GM12873 (cell line): ENCODE data around the gene NT5C3B.

Source experiments
- TF ChIP-seq, protein P1 (sequence below): IDR thresholded peaks from 2 replicates; pipeline ENCODE4 v1.5.1; 2012; ENCODE audit warnings: low read depth, mild to moderate bottlenecking, moderate library complexity, low read length, control low read depth; ENCODE audit not compliant: insufficient read depth; ENCODE audit errors: missing control alignments

Gene NT5C3B

DNA sequence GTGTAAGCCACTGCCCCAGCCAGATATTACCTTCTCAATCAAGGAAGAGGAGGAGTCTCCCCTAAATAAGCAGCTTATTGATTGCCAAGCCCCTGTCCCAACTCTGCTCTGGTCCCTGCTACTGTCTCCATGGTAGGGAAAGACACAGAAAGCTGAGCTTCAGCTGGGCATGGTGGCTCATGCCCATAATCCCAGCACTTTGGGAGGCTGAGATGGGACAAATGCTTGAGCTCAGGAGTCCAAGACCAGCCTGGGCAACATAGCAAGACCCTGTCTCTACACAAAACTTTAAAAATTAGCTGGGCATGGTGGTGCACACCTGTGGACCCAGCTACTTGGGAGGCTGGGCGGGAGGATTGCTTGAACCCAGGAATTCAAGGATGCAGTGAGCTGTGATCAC lies 56.1 kb downstream of the NT5C3B start:
- TF ChIP-seq, protein P1, sequence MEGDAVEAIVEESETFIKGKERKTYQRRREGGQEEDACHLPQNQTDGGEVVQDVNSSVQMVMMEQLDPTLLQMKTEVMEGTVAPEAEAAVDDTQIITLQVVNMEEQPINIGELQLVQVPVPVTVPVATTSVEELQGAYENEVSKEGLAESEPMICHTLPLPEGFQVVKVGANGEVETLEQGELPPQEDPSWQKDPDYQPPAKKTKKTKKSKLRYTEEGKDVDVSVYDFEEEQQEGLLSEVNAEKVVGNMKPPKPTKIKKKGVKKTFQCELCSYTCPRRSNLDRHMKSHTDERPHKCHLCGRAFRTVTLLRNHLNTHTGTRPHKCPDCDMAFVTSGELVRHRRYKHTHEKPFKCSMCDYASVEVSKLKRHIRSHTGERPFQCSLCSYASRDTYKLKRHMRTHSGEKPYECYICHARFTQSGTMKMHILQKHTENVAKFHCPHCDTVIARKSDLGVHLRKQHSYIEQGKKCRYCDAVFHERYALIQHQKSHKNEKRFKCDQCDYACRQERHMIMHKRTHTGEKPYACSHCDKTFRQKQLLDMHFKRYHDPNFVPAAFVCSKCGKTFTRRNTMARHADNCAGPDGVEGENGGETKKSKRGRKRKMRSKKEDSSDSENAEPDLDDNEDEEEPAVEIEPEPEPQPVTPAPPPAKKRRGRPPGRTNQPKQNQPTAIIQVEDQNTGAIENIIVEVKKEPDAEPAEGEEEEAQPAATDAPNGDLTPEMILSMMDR, result no peak

DNA sequence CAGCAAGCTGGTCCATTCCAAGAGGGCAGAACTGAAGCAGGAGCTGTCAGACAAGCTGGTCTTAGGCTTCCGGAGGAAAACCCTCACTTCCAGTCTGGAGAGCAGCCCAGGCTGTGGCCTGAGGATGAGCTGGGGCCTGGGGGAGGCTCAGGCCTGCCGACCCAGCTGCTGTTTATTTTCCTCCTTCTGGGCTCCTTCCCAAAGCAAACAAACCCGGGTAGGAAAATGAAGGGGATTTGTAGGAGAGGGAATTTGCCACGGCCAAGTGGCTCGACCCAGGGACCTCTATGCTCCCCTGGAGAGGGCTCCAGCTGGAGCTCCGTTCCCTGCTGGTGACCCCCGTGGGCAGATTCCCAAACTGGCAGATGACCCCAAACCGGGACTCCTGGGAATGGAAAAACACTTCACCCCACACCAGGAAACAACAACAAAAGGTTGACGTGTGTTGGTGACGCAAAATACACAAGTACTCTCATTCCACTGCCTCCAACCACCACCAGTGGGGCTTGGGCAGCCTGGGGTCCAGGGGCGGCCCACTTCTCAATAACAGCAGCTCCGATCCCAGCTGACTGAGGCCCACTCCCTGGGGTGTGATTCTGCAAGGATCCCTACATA lies 58.4 kb downstream of the NT5C3B start:
- TF ChIP-seq, protein P1, result no peak

DNA sequence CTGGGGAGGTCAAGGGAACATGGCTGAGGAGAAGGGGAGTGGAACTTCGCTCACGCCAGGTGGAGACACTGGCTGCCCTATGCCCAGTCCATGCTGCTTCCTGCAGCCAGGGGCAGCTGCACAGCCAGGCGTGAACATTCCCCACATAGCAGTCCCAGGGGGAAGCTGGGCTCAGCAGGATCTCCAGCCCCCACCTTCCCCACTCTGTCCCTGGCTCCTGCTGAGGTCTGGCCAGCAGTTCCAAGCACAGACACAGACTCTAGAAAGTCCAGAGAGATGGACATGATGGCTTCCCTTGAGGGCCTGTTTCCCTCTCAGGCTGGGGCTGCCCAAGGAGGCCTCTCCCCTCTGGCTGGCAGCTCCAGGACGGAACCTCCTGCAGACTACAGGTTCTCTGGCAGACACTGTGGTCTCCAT lies 58.9 kb downstream of the NT5C3B start:
- TF ChIP-seq, protein P1, result no peak

DNA sequence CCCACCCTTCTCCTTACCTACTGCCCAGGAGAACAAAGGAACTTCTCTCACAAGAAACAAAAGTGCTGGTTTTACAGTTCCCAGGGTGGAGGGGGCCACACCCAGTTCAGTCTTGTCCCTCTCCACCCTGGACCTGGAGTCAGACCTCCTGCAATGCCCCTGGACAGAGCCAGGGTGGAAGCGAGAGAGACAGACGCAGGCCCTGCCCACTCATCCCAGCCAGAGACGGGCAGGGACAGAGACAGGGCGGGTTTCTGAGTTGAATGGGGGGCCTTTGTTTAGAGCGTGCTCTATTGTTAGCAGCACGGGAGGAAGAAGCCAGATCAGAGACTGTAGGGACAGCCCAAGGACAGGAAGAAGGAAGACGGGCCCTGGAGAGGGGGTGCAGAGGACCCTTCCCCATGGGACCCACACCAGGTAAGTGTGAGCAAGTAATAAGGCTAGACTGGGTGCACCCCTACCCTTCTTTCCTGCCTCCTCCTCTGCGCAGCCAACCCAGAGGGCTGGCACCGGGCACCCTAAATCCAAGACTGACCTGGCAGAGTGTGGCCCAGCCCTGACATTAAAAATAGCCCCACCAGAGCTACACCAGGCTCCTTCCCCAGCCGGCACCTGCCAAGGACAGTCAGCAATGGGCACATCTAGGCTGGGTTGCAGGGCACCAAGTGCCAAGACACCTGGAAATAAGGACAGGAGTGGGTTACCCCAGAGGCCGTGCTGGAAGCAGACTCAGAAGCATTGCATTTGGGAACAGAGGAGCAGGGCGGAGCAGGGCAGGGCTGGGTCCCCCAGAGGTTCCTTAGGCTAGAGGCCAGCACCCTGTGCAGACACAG lies 60.4 kb downstream of the NT5C3B start:
- TF ChIP-seq, protein P1, result no peak
